ENCODE measurements around the gene UEVLD. TPM values are rescaled to one million over a fixed set of nuclear protein-coding genes. Genes with fewer than 3 reads are reported as not detected.

The UEVLD gene
- total and polyA plus RNA-seq, 9 of the 15 experiments (the other 6 are each of a cell fraction or from before 2014, with no cell fraction given), result 4.7 to 12.6 (median 7.4) TPM

DNA sequence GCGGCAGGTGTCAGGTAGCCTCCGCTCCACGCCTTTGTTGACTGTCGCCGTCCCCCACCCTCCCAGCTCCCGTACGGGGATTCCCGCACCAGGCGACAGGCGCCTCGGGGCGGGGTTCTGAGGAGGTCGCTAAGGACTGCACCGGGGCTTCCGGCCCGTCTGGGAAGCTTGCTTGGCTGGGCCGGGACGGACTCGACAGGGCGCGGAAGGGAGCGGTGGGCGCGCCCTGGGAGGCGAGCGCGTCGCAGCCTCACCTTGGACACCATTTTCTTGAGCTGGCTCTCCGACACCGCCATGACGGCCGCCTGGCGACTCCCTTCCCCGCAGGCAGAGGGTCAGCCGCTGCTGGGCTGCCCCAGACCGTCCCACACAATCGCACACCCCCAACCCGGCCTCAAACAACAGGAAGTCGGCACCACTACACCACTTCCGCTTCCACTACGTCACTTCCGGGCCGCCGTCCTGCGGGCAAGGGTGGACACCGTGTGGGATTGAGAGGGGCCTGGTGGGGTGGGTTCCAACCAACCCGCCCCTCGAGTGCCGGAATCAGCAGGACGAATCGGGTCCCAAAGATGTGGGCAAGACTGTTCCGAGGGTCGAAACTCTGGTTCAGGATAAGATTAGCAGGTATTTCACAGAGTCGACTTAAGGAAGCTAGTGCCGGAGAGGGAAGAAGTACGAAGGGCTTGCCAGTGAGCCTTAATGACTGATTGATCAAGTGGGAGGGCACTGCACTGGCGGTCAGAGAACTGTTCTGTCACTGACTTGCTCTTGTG, 61.8 kb downstream of the UEVLD start, which contains the start of gene TSG101 (continued):
- TF ChIP-seq, protein P1, sequence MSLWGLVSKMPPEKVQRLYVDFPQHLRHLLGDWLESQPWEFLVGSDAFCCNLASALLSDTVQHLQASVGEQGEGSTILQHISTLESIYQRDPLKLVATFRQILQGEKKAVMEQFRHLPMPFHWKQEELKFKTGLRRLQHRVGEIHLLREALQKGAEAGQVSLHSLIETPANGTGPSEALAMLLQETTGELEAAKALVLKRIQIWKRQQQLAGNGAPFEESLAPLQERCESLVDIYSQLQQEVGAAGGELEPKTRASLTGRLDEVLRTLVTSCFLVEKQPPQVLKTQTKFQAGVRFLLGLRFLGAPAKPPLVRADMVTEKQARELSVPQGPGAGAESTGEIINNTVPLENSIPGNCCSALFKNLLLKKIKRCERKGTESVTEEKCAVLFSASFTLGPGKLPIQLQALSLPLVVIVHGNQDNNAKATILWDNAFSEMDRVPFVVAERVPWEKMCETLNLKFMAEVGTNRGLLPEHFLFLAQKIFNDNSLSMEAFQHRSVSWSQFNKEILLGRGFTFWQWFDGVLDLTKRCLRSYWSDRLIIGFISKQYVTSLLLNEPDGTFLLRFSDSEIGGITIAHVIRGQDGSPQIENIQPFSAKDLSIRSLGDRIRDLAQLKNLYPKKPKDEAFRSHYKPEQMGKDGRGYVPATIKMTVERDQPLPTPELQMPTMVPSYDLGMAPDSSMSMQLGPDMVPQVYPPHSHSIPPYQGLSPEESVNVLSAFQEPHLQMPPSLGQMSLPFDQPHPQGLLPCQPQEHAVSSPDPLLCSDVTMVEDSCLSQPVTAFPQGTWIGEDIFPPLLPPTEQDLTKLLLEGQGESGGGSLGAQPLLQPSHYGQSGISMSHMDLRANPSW (CRISPR knock-in tag; IDR thresholded peaks at IDR 0.05), result peak; percentile 57; the same call in 1 of the 2 replicates
- TF ChIP-seq YY1 (IDR thresholded peaks at IDR 0.05; ENCODE audit: borderline replicate concordance in 1 of 3, control insufficient read depth in 1 of 3, extremely low read depth in 1 of 3, insufficient read depth in 3 of 3, insufficient read length in 1 of 3, insufficient replicate concordance in 2 of 3, low read depth in 1 of 3, low read length in 2 of 3), result peak; percentile 46 to 90 (median 83)
- TF ChIP-seq TGIF2 (CRISPR knock-in tag; IDR thresholded peaks at IDR 0.05), result peak; percentile 27; the same call in 1 of the 2 replicates
- TF ChIP-seq ZNF785 (CRISPR knock-in tag; IDR thresholded peaks at IDR 0.05), result no peak
- TF ChIP-seq FOXJ2 (tag; IDR thresholded peaks at IDR 0.05), result peak; percentile 52; the same call in 1 of the 2 replicates
- no peak for TF ChIP-seq WHSC1 (IDR thresholded peaks at IDR 0.05; ENCODE audit: low read length)
- TF ChIP-seq ZNF121 (CRISPR knock-in tag; conservative IDR thresholded peaks at IDR 0.05), result no peak
- TF ChIP-seq ETV1 (tag; conservative IDR thresholded peaks at IDR 0.05; ENCODE audit: low read depth), result peak; percentile 93
- TF ChIP-seq ZZZ3 (IDR thresholded peaks at IDR 0.05), result no peak
- TF ChIP-seq ZBTB17 (CRISPR knock-in tag; IDR thresholded peaks at IDR 0.05), result no peak
- TF ChIP-seq TARDBP (IDR thresholded peaks at IDR 0.05), result peak; percentile 24; the same call in 1 of the 2 replicates
- TF ChIP-seq EGR1 (conservative IDR thresholded peaks at IDR 0.05), result peak; percentile 79
- no peak for TF ChIP-seq E2F4 (CRISPR knock-in tag; IDR thresholded peaks at IDR 0.05; ENCODE audit: low read depth)
- TF ChIP-seq NCOR1 (IDR thresholded peaks at IDR 0.05), result peak; percentile 41; the same call in 1 of the 2 replicates
- no peak for TF ChIP-seq ZNF175 (CRISPR knock-in tag; IDR thresholded peaks at IDR 0.05; ENCODE audit: low read depth)
- no peak for TF ChIP-seq PHTF2 (CRISPR knock-in tag; IDR thresholded peaks at IDR 0.05)
- no peak for TF ChIP-seq ILF3 (IDR thresholded peaks at IDR 0.05; ENCODE audit: borderline replicate concordance)
- TF ChIP-seq, protein P2, sequence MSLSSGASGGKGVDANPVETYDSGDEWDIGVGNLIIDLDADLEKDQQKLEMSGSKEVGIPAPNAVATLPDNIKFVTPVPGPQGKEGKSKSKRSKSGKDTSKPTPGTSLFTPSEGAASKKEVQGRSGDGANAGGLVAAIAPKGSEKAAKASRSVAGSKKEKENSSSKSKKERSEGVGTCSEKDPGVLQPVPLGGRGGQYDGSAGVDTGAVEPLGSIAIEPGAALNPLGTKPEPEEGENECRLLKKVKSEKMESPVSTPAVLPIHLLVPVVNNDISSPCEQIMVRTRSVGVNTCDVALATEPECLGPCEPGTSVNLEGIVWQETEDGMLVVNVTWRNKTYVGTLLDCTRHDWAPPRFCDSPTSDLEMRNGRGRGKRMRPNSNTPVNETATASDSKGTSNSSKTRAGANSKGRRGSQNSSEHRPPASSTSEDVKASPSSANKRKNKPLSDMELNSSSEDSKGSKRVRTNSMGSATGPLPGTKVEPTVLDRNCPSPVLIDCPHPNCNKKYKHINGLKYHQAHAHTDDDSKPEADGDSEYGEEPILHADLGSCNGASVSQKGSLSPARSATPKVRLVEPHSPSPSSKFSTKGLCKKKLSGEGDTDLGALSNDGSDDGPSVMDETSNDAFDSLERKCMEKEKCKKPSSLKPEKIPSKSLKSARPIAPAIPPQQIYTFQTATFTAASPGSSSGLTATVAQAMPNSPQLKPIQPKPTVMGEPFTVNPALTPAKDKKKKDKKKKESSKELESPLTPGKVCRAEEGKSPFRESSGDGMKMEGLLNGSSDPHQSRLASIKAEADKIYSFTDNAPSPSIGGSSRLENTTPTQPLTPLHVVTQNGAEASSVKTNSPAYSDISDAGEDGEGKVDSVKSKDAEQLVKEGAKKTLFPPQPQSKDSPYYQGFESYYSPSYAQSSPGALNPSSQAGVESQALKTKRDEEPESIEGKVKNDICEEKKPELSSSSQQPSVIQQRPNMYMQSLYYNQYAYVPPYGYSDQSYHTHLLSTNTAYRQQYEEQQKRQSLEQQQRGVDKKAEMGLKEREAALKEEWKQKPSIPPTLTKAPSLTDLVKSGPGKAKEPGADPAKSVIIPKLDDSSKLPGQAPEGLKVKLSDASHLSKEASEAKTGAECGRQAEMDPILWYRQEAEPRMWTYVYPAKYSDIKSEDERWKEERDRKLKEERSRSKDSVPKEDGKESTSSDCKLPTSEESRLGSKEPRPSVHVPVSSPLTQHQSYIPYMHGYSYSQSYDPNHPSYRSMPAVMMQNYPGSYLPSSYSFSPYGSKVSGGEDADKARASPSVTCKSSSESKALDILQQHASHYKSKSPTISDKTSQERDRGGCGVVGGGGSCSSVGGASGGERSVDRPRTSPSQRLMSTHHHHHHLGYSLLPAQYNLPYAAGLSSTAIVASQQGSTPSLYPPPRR (CRISPR knock-in tag; IDR thresholded peaks at IDR 0.05; ENCODE audit: borderline replicate concordance), result no peak
- no peak for TF ChIP-seq RBM17 (IDR thresholded peaks at IDR 0.05; ENCODE audit: borderline replicate concordance, low read depth, low read length)
